ENCODE measurements around the gene MFN2. TPM values are rescaled to one million over a fixed set of nuclear protein-coding genes. Genes with fewer than 3 reads are reported as not detected.

MFN2 gene
- polyA plus RNA-seq, 1 of the 3 experiments (the other 2 are of a cell fraction): 43.2 TPM

GRCh38 chr1:12060500-12060899, 80.3 kb downstream of the MFN2 start:
- WGBS (ENCODE audit: low lambda C conversion rate): 51% methylated on average over 3 of the region's 3 CpGs
- no peak for TF ChIP-seq JUND (IDR thresholded peaks at IDR 0.05)
- no peak for TF ChIP-seq NRF1 (IDR thresholded peaks at IDR 0.05; ENCODE audit: low read depth, low read length)
- no peak for TF ChIP-seq GATA2 (CRISPR knock-in tag; IDR thresholded peaks at IDR 0.05)
- CTCF ChIA-PET: interaction anchor here (1.6 kb wide), 1 partner anchor 19 kb away, joined by 4 read pairs; no protein-coding TSS in a partner anchor

More at GRCh38 chr1:12060500-12060899, 80.3 kb downstream of the MFN2 start:
- H3K9me2 ChIP-seq: no peaks in the 10 kb centered on the region
- H3K27me3 ChIP-seq (ENCODE audit: insufficient read depth): peaks cover 38% of the 10 kb centered on the region
- no peak overlapping the region for H3K4me3 ChIP-seq (ENCODE audit: low read depth in 2 of 2, low read length in 1 of 2)
- H3K4me2 ChIP-seq: no peak overlapping the region
- H3K27ac ChIP-seq (ENCODE audit: low read depth in 2 of 2, low read length in 1 of 2): no peak overlapping the region
- no peak overlapping the region for H3K9ac ChIP-seq
- no peak for DNase-seq
- H2AFZ ChIP-seq (ENCODE audit: low read depth): no peak overlapping the region
- peaks cover 6 to 7% of the 10 kb centered on the region in 2 experiments; a peak in 2 of 4 replicates for H3K4me1 ChIP-seq (ENCODE audit: control insufficient read depth in 1 of 2, insufficient read depth in 2 of 2, low read depth in 1 of 2, low read length in 1 of 2)
- no peaks in the 10 kb centered on the region for H4K20me1 ChIP-seq (ENCODE audit: insufficient read depth)
- H3F3A ChIP-seq (replicated peaks; ENCODE audit: insufficient read depth): no peaks in the 10 kb centered on the region
- H3K36me3 ChIP-seq (replicated peaks in 1 of 2; ENCODE audit: control insufficient read depth in 1 of 2, insufficient read depth in 2 of 2, low read length in 1 of 2): no peaks in the 10 kb centered on the region
- no peaks in the 10 kb centered on the region for H3K79me2 ChIP-seq (ENCODE audit: insufficient read depth)
- H3K9me3 ChIP-seq: no peaks in the 10 kb centered on the region
- POLR2A ChIA-PET: no interaction called here

Small RNA genes within 50 kb of the gene (small RNA-seq; reads per million reads assigned to genes)
- gene AL096840.1: 0 reads per million in 7 experiments
- gene MIR6729: 0 reads per million in 7 experiments
- gene RF00019: 0 reads per million in 7 experiments
- 0 reads per million in 7 experiments for gene RN7SL649P

Other genes starting within 250 kb of the MFN2 start
- gene AGTRAP, start 244.3 kb upstream of the MFN2 start, polyA plus RNA-seq (2012; rRNA removed): 45.1 and 66.2 TPM in 2 replicates
- 0.10 TPM in 1 of 2 replicates, not detected in the other for gene C1orf167, start 218.3 kb upstream of the MFN2 start, polyA plus RNA-seq (2012; rRNA removed)
- gene MTHFR, start 174.5 kb upstream of the MFN2 start, polyA plus RNA-seq (2012; rRNA removed): 5.3 and 7.6 TPM in 2 replicates
- gene CLCN6, start 174.3 kb upstream of the MFN2 start, polyA plus RNA-seq (2012; rRNA removed): 7.4 and 8.3 TPM in 2 replicates
- gene NPPA, start 132.7 kb upstream of the MFN2 start, polyA plus RNA-seq (2012; rRNA removed): not detected in 2 replicates
- gene NPPB, start 121.5 kb upstream of the MFN2 start, polyA plus RNA-seq (2012; rRNA removed): 0.55 and 0.85 TPM in 2 replicates
- gene KIAA2013, start 54.0 kb upstream of the MFN2 start, polyA plus RNA-seq (2012; rRNA removed): 66.1 and 67.9 TPM in 2 replicates
- 204 and 257 TPM in 2 replicates for gene PLOD1, start 45.7 kb upstream of the MFN2 start, polyA plus RNA-seq (2012; rRNA removed)
- gene MIIP, start 39.1 kb downstream of the MFN2 start, polyA plus RNA-seq (2012; rRNA removed): 24.0 and 25.6 TPM in 2 replicates
- gene TNFRSF8, start 82.9 kb downstream of the MFN2 start, polyA plus RNA-seq (2012; rRNA removed): 0.07 TPM in 1 of 2 replicates, not detected in the other
- 0.18 and 0.36 TPM in 2 replicates for gene TNFRSF1B, start 186.5 kb downstream of the MFN2 start, polyA plus RNA-seq (2012; rRNA removed)
- gene VPS13D, start 249.6 kb downstream of the MFN2 start, polyA plus RNA-seq (2012; rRNA removed): 14.4 and 15.0 TPM in 2 replicates

All from SK-N-SH (cell line).